Mesenchymal stem cell (in vitro differentiated cells and primary cell): ENCODE results near the gene RXFP1.

Experiments used
- DNase-seq: peaks from one replicate; pipeline ENCODE4 v3.0.0-alpha.2; 2013
- H2AFZ ChIP-seq: one replicate; pipeline ENCODE4 v1.6.1; 2013; ENCODE audit warnings: low read depth, mild to moderate bottlenecking, control low read depth, inconsistent platforms, low read length, moderate library complexity
- H2AK5ac ChIP-seq: 2 replicates; pipeline ENCODE4 v1.6.1; 2013; ENCODE audit warnings: low read length, moderate library complexity, mild to moderate bottlenecking, inconsistent platforms; ENCODE audit not compliant: severe bottlenecking
- H2BK120ac ChIP-seq: one replicate; pipeline ENCODE4 v1.6.1; 2013; ENCODE audit warnings: low read depth, mild to moderate bottlenecking, inconsistent platforms, low read length, moderate library complexity
- H2BK12ac ChIP-seq, 2 experiments: one replicate each; pipeline ENCODE4 v1.6.1; 2013; ENCODE audit warnings: inconsistent platforms in 2 of 2, low read length in 2 of 2, mild to moderate bottlenecking in 2 of 2, moderate library complexity in 2 of 2, control low read depth in 1 of 2
- H2BK15ac ChIP-seq: one replicate; pipeline ENCODE4 v1.6.1; 2013; ENCODE audit warnings: mild to moderate bottlenecking, low read depth, inconsistent platforms; ENCODE audit not compliant: poor library complexity, severe bottlenecking
- H2BK5ac ChIP-seq: 2 replicates; pipeline ENCODE4 v1.6.1; 2013; ENCODE audit warnings: low read depth, mild to moderate bottlenecking, low read length, control low read depth, inconsistent platforms; ENCODE audit not compliant: poor library complexity, severe bottlenecking
- H3K14ac ChIP-seq, 2 experiments: one replicate each; pipeline ENCODE4 v1.6.1; 2013; ENCODE audit warnings: inconsistent platforms in 2 of 2, low read length in 2 of 2, control low read depth in 1 of 2, mild to moderate bottlenecking in 1 of 2, moderate library complexity in 1 of 2
- H3K18ac ChIP-seq, 2 experiments: one replicate each; pipeline ENCODE4 v1.6.1; 2013; ENCODE audit warnings: inconsistent platforms in 2 of 2, low read length in 2 of 2, control low read depth in 1 of 2, low read depth in 1 of 2, mild to moderate bottlenecking in 1 of 2
- H3K23ac ChIP-seq, 2 experiments: one replicate each; pipeline ENCODE4 v1.6.1; 2013; ENCODE audit warnings: inconsistent platforms in 2 of 2, low read length in 2 of 2, mild to moderate bottlenecking in 2 of 2, moderate library complexity in 2 of 2, control low read depth in 1 of 2
- H3K27ac ChIP-seq: 2 replicates; pipeline ENCODE4 v1.5.1; 2013; ENCODE audit warnings: mild to moderate bottlenecking, moderate library complexity, low read length, control low read depth, inconsistent platforms; ENCODE audit not compliant: poor library complexity, severe bottlenecking
- H3K27me3 ChIP-seq, 2 experiments: 2 replicates each; pipeline versions ENCODE4 v1.6.1 to v1.7.0; 2013; ENCODE audit warnings: low read length in 2 of 2, mild to moderate bottlenecking in 2 of 2, moderate library complexity in 2 of 2, control low read depth in 1 of 2, inconsistent platforms in 1 of 2; ENCODE audit not compliant: control insufficient read depth in 1 of 2, insufficient read depth in 1 of 2
- H3K36me3 ChIP-seq, 2 experiments: 2 replicates each; pipeline versions ENCODE4 v1.6.1 to v1.7.0; 2013; ENCODE audit warnings: low read length in 2 of 2, control low read depth in 1 of 2, inconsistent platforms in 1 of 2, low read depth in 1 of 2, mild to moderate bottlenecking in 1 of 2; ENCODE audit not compliant: insufficient read depth in 2 of 2, control insufficient read depth in 1 of 2
- H3K4ac ChIP-seq, 2 experiments: one replicate each; pipeline ENCODE4 v1.6.1; 2013; ENCODE audit warnings: inconsistent platforms in 2 of 2, low read length in 2 of 2, mild to moderate bottlenecking in 2 of 2, moderate library complexity in 2 of 2, control low read depth in 1 of 2, low read depth in 1 of 2
- H3K4me1 ChIP-seq: 2 replicates; pipeline ENCODE4 v1.6.1; 2013; ENCODE audit warnings: low read depth, low read length, control low read depth; ENCODE audit not compliant: control insufficient read depth, insufficient read depth
- H3K4me2 ChIP-seq: 2 replicates; pipeline ENCODE4 v1.6.1; 2013; ENCODE audit warnings: low read length, mild to moderate bottlenecking, inconsistent platforms; ENCODE audit not compliant: poor library complexity, severe bottlenecking
- H3K4me3 ChIP-seq, 2 experiments: 2 replicates each; pipeline versions ENCODE4 v1.5.1 to v1.7.0; 2013; ENCODE audit warnings: low read length in 2 of 2, mild to moderate bottlenecking in 2 of 2, control low read depth in 1 of 2, low read depth in 1 of 2; ENCODE audit not compliant: insufficient read depth in 1 of 2
- H3K79me1 ChIP-seq: replicated peaks from 2 replicates; pipeline ENCODE4 v1.6.1; 2013; ENCODE audit warnings: mild to moderate bottlenecking, control low read depth, low read length, inconsistent platforms; ENCODE audit not compliant: poor library complexity, severe bottlenecking
- H3K9ac ChIP-seq: 2 replicates; pipeline ENCODE4 v1.7.0; 2013; ENCODE audit warnings: mild to moderate bottlenecking, low read length, moderate library complexity
- H3K9me3 ChIP-seq: 2 replicates; pipeline ENCODE4 v1.7.0; 2013; ENCODE audit warnings: mild to moderate bottlenecking, low read length; ENCODE audit not compliant: control insufficient read depth
- H4K8ac ChIP-seq: one replicate; pipeline ENCODE4 v1.6.1; 2013; ENCODE audit warnings: inconsistent platforms, mild to moderate bottlenecking, low read length, moderate library complexity
- H4K91ac ChIP-seq: one replicate; pipeline ENCODE4 v1.6.1; 2013; ENCODE audit warnings: mild to moderate bottlenecking, low read length, inconsistent platforms
- WGBS: methylation state at CpG from one replicate; pipeline ENCODE4 v1.1.7; 2013; ENCODE audit warnings: mixed read lengths; 5-methylcytosine and 5-hydroxymethylcytosine counted together

RXFP1 gene

GRCh38 chr4:158492391-158492790 is 29.3 kb upstream of the RXFP1 start:
- Histone ChIP-seq H2AK5ac (no peak overlapping the region), H3K9ac (no peak overlapping the region), H4K8ac (no peak overlapping the region), H2BK5ac (no peak overlapping the region), H3K23ac (no peak overlapping the region), H3K4me3 (no peak overlapping the region), H3K14ac (no peak overlapping the region), H3K4me2 (no peak overlapping the region), H3K27me3 (no peaks in the 10 kb centered on the region), H3K79me1 (no peaks in the 10 kb centered on the region), H3K9me3 (no peaks in the 10 kb centered on the region), H2BK120ac (no peak overlapping the region), H2AFZ (no peak overlapping the region), H2BK15ac (no peak overlapping the region), H4K91ac (no peak overlapping the region), H3K18ac (no peak overlapping the region), H2BK12ac (no peak overlapping the region), H3K4me1 (no peaks in the 10 kb centered on the region), H3K36me3 (no peaks in the 10 kb centered on the region), H3K27ac (no peak overlapping the region), H3K4ac (no peak overlapping the region)
- no peak for DNase-seq

GRCh38 chr4:158496030-158496741 is 25.5 kb upstream of the RXFP1 start:
- Histone ChIP-seq H3K79me1 (no peaks in the 10 kb centered on the region), H4K8ac (no peak overlapping the region), H2AK5ac (no peak overlapping the region), H2AFZ (no peak overlapping the region), H2BK120ac (no peak overlapping the region), H3K9ac (no peak overlapping the region), H2BK5ac (no peak overlapping the region), H3K18ac (no peak overlapping the region), H3K4me2 (no peak overlapping the region), H3K4ac (no peak overlapping the region), H3K36me3 (no peaks in the 10 kb centered on the region), H3K14ac (no peak overlapping the region), H3K4me3 (no peak overlapping the region), H4K91ac (no peak overlapping the region), H3K27me3 (no peaks in the 10 kb centered on the region), H3K9me3 (no peaks in the 10 kb centered on the region), H3K27ac (no peak overlapping the region), H3K4me1 (no peaks in the 10 kb centered on the region), H2BK12ac (no peak overlapping the region), H3K23ac (no peak overlapping the region), H2BK15ac (no peak overlapping the region)
- WGBS = 3% methylated on average over 3 of the region's 5 CpGs
- no peak for DNase-seq

- Histone ChIP-seq H3K9me3 (peaks cover 11% of the 10 kb centered on the region), H3K4me3 (no peak overlapping the region), H3K27me3 (no peaks in the 10 kb centered on the region), H3K14ac (no peak overlapping the region), H4K91ac (no peak overlapping the region), H3K27ac (no peak overlapping the region), H3K9ac (no peak overlapping the region), H2BK5ac (no peak overlapping the region), H2AFZ (no peak overlapping the region), H2BK120ac (no peak overlapping the region), H3K18ac (no peak overlapping the region), H3K79me1 (no peaks in the 10 kb centered on the region), H3K36me3 (no peaks in the 10 kb centered on the region), H3K4ac (no peak overlapping the region), H2BK12ac (no peak overlapping the region), H3K23ac (no peak overlapping the region), H4K8ac (no peak overlapping the region), H3K4me2 (no peak overlapping the region), H2BK15ac (no peak overlapping the region), H2AK5ac (no peak overlapping the region), H3K4me1 (no peaks in the 10 kb centered on the region)
- DNase-seq = no peak
- WGBS = 77% methylated on average over 2 of the region's 4 CpGs
These were observed 21.6 kb upstream of the RXFP1 start for GRCh38 chr4:158500054-158500453.

GRCh38 chr4:158513256-158513655 is 8.4 kb upstream of the RXFP1 start:
- H2BK12ac ChIP-seq = no peak overlapping the region
- H3K23ac ChIP-seq = no peak overlapping the region
- no peaks in the 10 kb centered on the region for H3K4me1 ChIP-seq
- H3K9ac ChIP-seq = no peak overlapping the region
- H3K4me2 ChIP-seq = no peak overlapping the region
- no peak overlapping the region for H3K4ac ChIP-seq
- H4K91ac ChIP-seq = no peak overlapping the region
- H4K8ac ChIP-seq = no peak overlapping the region
- no peaks in the 10 kb centered on the region for H3K27me3 ChIP-seq
- H3K27ac ChIP-seq = no peak overlapping the region
- no peak for DNase-seq
- H3K14ac ChIP-seq = no peak overlapping the region
- no peaks in the 10 kb centered on the region for H3K9me3 ChIP-seq
- no peak overlapping the region for H2BK15ac ChIP-seq
- H3K18ac ChIP-seq = no peak overlapping the region
- no peaks in the 10 kb centered on the region for H3K36me3 ChIP-seq
- H3K79me1 ChIP-seq = no peaks in the 10 kb centered on the region
- WGBS = no CpG with 5 or more reads among the region's 2 CpGs
- H2BK120ac ChIP-seq = no peak overlapping the region
- no peak overlapping the region for H2BK5ac ChIP-seq
- H3K4me3 ChIP-seq = no peak overlapping the region
- no peak overlapping the region for H2AFZ ChIP-seq
- H2AK5ac ChIP-seq = no peak overlapping the region
